PC-3 (cell line): ENCODE measurements around the gene RMND5B. TPM values are rescaled to one million over a fixed set of nuclear protein-coding genes. Genes with fewer than 3 reads are reported as not detected.

Experiments used
- ATAC-seq: fragments of 200-7000 bp; cut with Tn5 transposase; 2 replicates; pipeline ENCODE4 v1.9.1; 2020; ENCODE audit warnings: mild to moderate bottlenecking, moderate library complexity
- BruUV-seq: library from RNA; stranded (reverse); fragments of 400-500 nt; replicated peaks from 2 replicates; lab custom pipeline; 2021; lab: Mats Ljungman, UMichigan
- CTCF ChIA-PET: fragments of 300-600 bp; sonication (Branson Sonifier 250); formaldehyde crosslinking; loops from one replicate; lab custom pipeline; 2022; ENCODE audit warnings: antibody characterized with exemption; lab: Charles Lee
- POLR2A ChIA-PET: fragments of 300-600 bp; sonication (Branson Sonifier 250); formaldehyde crosslinking; loops from one replicate; lab custom pipeline; 2022; ENCODE audit warnings: antibody characterized with exemption; ENCODE audit not compliant: unreplicated experiment; lab: Charles Lee
- DNase-seq: peaks from one replicate; pipeline ENCODE4 v3.0.0-alpha.2; 2015
- H2AFZ ChIP-seq: fragments of 300-600 bp; sonication (generic); 2 replicates; pipeline ENCODE4 v1.6.0; 2016; ENCODE audit warnings: antibody characterized with exemption, low read length
- H3F3A ChIP-seq: fragments of 300-600 bp; sonication (generic); one replicate; pipeline ENCODE4 v1.6.0; 2017; ENCODE audit warnings: antibody characterized with exemption, low read length, control low read depth, mild to moderate bottlenecking; ENCODE audit not compliant: unreplicated experiment
- H3K27ac ChIP-seq: fragments of 300-600 bp; sonication (generic); 2 replicates; pipeline ENCODE4 v1.5.1; 2016; ENCODE audit warnings: mild to moderate bottlenecking, low read length
- H3K27me3 ChIP-seq: fragments of 300-600 bp; sonication (generic); 2 replicates; pipeline ENCODE4 v1.6.1; 2016; ENCODE audit warnings: low read length, mixed read lengths
- H3K36me3 ChIP-seq: fragments of 300-600 bp; sonication (generic); 2 replicates; pipeline ENCODE4 v1.6.1; 2016; ENCODE audit warnings: low read depth, mixed run types, low read length, mixed read lengths
- H3K4me1 ChIP-seq: fragments of 300-600 bp; sonication (generic); 2 replicates; pipeline ENCODE4 v1.5.1; 2016; ENCODE audit warnings: low read length; ENCODE audit not compliant: insufficient read depth
- H3K4me2 ChIP-seq: fragments of 300-600 bp; sonication (generic); 2 replicates; pipeline ENCODE4 v1.6.0; 2016; ENCODE audit warnings: low read length
- H3K4me3 ChIP-seq: fragments of 300-600 bp; sonication (generic); 2 replicates; pipeline ENCODE4 v1.5.1; 2016; ENCODE audit warnings: mild to moderate bottlenecking, low read length, mixed read lengths
- H3K79me2 ChIP-seq: fragments of 300-600 bp; sonication (generic); 2 replicates; pipeline ENCODE4 v1.6.1; 2017; ENCODE audit warnings: low read length, mixed read lengths
- H3K9ac ChIP-seq: fragments of 300-600 bp; sonication (generic); 2 replicates; pipeline ENCODE4 v1.6.0; 2016; ENCODE audit warnings: mild to moderate bottlenecking, low read length
- H3K9me2 ChIP-seq: fragments of 300-600 bp; sonication (generic); replicated peaks from 2 replicates; pipeline ENCODE4 v1.6.1; 2016; ENCODE audit warnings: mixed run types, low read length, mixed read lengths
- H3K9me3 ChIP-seq: fragments of 300-600 bp; sonication (generic); 2 replicates; pipeline ENCODE4 v1.6.1; 2016; ENCODE audit warnings: low read length, mixed read lengths
- H4K20me1 ChIP-seq: fragments of 300-600 bp; sonication (generic); 2 replicates; pipeline ENCODE4 v1.6.1; 2016; ENCODE audit warnings: low read length, mixed read lengths
- EZH2 ChIP-seq: fragments of 300-600 bp; sonication (generic); IDR thresholded peaks from one replicate; pipeline ENCODE4 v1.6.1; 2017; ENCODE audit warnings: antibody characterized with exemption, mild to moderate bottlenecking, low read length; ENCODE audit not compliant: unreplicated experiment
- EZH2phosphoT487 ChIP-seq: fragments of 300-600 bp; sonication (generic); IDR thresholded peaks from 2 replicates; pipeline ENCODE4 v1.6.1; 2018; ENCODE audit warnings: mild to moderate bottlenecking, antibody characterized with exemption, low read length, borderline replicate concordance
- intact Hi-C: fragments of 100-400 bp; cut with micrococcal nuclease; formaldehyde crosslinking; loops from 2 replicates; pipeline ENCODE4 v1.9.0; 2023
- total RNA-seq: library from RNA; depleted of rRNA; stranded (reverse); fragments of >200 nt; gene quantifications from 2 replicates; pipeline ENCODE4 v1.2.3, GENCODE V29; 2014
- TF ChIP-seq, protein P1 (sequence below): fragments of 300-600 bp; sonication (generic); conservative IDR thresholded peaks from 2 replicates; pipeline ENCODE4 v1.5.1; 2017; ENCODE audit warnings: antibody characterized with exemption, low read depth, mild to moderate bottlenecking, low read length

The RMND5B gene
- total RNA-seq, 1 experiment from 2014 or later = 33.2 TPM

DNA sequence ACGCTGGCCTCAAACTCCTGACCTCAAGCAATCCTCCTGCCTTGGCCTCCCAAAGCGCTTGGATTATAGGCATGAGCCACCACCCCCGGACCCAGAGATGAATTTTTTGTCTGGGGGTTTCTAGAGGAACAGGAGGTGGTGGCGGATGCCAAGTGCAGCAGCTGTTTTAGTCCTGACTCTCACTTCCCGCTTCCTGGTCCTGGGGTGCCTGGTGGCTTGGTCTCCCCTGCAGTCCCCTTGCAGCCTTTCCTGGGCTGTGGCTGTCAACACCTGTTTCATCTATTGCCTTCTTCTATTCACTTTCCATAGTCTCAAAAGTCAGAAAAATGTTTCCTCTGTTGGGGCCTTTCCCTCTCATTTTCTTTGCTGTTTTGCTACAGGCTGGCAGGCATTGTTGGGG is 29.4 kb downstream of the RMND5B start:
- H3K79me2 ChIP-seq = no peaks in the 10 kb centered on the region
- H3K27me3 ChIP-seq = no peaks in the 10 kb centered on the region
- DNase-seq = no peak
- no peak overlapping the region for H2AFZ ChIP-seq
- H3K9me3 ChIP-seq = no peaks in the 10 kb centered on the region
- no peak overlapping the region for H3K27ac ChIP-seq
- H3F3A ChIP-seq = no peaks in the 10 kb centered on the region
- CTCF ChIA-PET = no interaction called here
- no peaks in the 10 kb centered on the region for H3K9me2 ChIP-seq
- TF ChIP-seq EZH2phosphoT487 (no peak), EZH2 (no peak)
- TF ChIP-seq, protein P1, sequence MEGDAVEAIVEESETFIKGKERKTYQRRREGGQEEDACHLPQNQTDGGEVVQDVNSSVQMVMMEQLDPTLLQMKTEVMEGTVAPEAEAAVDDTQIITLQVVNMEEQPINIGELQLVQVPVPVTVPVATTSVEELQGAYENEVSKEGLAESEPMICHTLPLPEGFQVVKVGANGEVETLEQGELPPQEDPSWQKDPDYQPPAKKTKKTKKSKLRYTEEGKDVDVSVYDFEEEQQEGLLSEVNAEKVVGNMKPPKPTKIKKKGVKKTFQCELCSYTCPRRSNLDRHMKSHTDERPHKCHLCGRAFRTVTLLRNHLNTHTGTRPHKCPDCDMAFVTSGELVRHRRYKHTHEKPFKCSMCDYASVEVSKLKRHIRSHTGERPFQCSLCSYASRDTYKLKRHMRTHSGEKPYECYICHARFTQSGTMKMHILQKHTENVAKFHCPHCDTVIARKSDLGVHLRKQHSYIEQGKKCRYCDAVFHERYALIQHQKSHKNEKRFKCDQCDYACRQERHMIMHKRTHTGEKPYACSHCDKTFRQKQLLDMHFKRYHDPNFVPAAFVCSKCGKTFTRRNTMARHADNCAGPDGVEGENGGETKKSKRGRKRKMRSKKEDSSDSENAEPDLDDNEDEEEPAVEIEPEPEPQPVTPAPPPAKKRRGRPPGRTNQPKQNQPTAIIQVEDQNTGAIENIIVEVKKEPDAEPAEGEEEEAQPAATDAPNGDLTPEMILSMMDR = no peak
- no TSS peak for BruUV-seq
- H3K4me2 ChIP-seq = no peak overlapping the region
- no peaks in the 10 kb centered on the region for H3K4me1 ChIP-seq
- POLR2A ChIA-PET = no interaction called here
- H4K20me1 ChIP-seq = no peaks in the 10 kb centered on the region
- no peak for ATAC-seq
- H3K4me3 ChIP-seq = no peak overlapping the region
- H3K36me3 ChIP-seq = no peaks in the 10 kb centered on the region
- intact Hi-C loops = no loop called here
- H3K9ac ChIP-seq = no peak overlapping the region

DNA sequence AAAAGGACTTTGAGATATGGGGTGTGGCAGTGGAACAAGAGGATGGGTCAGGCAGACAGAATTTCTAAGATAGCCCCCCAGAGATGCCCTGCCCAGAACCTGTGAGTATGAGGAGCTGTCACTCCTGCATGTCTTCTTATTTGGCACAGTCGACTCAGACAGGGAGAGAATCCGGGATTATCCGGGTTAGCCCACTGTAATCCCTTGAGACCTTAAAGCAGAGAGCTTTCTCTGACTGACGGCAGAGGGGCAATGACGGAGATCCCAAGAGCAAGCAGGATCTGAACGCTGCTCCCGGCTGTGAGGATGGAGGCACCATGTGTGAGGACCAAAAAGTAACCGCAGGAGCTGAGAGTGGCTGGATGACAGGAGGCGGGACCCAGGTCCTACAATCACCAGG is 31.7 kb downstream of the RMND5B start:
- DNase-seq = no peak

More for the DNA sequence above, 31.7 kb downstream of the RMND5B start:
- no peak for ATAC-seq
- H3K79me2 ChIP-seq = no peaks in the 10 kb centered on the region
- CTCF ChIA-PET = no interaction called here
- H3K9ac ChIP-seq = no peak overlapping the region
- no peaks in the 10 kb centered on the region for H3F3A ChIP-seq
- no peaks in the 10 kb centered on the region for H3K27me3 ChIP-seq
- TF ChIP-seq, protein P1 = no peak
- no peak for TF ChIP-seq EZH2phosphoT487
- TF ChIP-seq EZH2 = no peak
- intact Hi-C loops = no loop called here
- POLR2A ChIA-PET = no interaction called here
- BruUV-seq = no TSS peak
- H3K9me2 ChIP-seq = no peaks in the 10 kb centered on the region
- H2AFZ ChIP-seq = no peak overlapping the region
- H4K20me1 ChIP-seq = no peaks in the 10 kb centered on the region
- H3K27ac ChIP-seq = no peak overlapping the region
- H3K4me1 ChIP-seq = no peaks in the 10 kb centered on the region
- H3K9me3 ChIP-seq = no peaks in the 10 kb centered on the region
- no peak overlapping the region for H3K4me3 ChIP-seq
- no peaks in the 10 kb centered on the region for H3K36me3 ChIP-seq
- no peak overlapping the region for H3K4me2 ChIP-seq
